BLaER1 (cell line): ENCODE measurements around the gene NID2.
A peak's percentile ranks its signal among the peaks of the same experiment; 100 is the strongest.

ENCODE experiments used
- H3K27ac ChIP-seq: shearing (Covaris generic); formaldehyde crosslinking; 2 replicates; pipeline ENCODE4 v1.8.1; 2022
- H3K27me3 ChIP-seq: shearing (Covaris generic); formaldehyde crosslinking; 2 replicates; pipeline ENCODE4 v1.8.1; 2022
- H3K36me3 ChIP-seq: shearing (Covaris generic); formaldehyde crosslinking; 2 replicates; pipeline ENCODE4 v1.8.1; 2022
- H3K4me1 ChIP-seq: shearing (Covaris generic); formaldehyde crosslinking; 2 replicates; pipeline ENCODE4 v1.8.1; 2022
- H3K4me2 ChIP-seq: shearing (Covaris generic); formaldehyde crosslinking; 2 replicates; pipeline ENCODE4 v1.8.1; 2022
- H3K4me3 ChIP-seq: shearing (Covaris generic); formaldehyde crosslinking; 2 replicates; pipeline ENCODE4 v1.8.1; 2022
- H3K9ac ChIP-seq: shearing (Covaris generic); formaldehyde crosslinking; 2 replicates; pipeline ENCODE4 v1.8.1; 2022
- H3K9me3 ChIP-seq: shearing (Covaris generic); formaldehyde crosslinking; 2 replicates; pipeline ENCODE4 v1.8.1; 2022
- H4K20me1 ChIP-seq: shearing (Covaris generic); formaldehyde crosslinking; 2 replicates; pipeline ENCODE4 v1.8.1; 2022
- Cebpa-rat ChIP-seq: shearing (Covaris generic); IDR thresholded peaks from 2 replicates; pipeline ENCODE4 v1.8.1; 2022

Gene NID2

GRCh38 chr14:51978681-51979085, 90.2 kb downstream of the NID2 start:
- Histone ChIP-seq H3K27me3 (no peaks in the 10 kb centered on the region), H3K4me2 (no peak overlapping the region), H3K9me3 (peaks cover 3% of the 10 kb centered on the region; the same call in 1 of the 2 replicates), H3K36me3 (no peaks in the 10 kb centered on the region), H4K20me1 (no peaks in the 10 kb centered on the region), H3K9ac (no peak overlapping the region), H3K27ac (no peak overlapping the region), H3K4me3 (no peak overlapping the region), H3K4me1 (no peaks in the 10 kb centered on the region)
- TF ChIP-seq Cebpa-rat = no peak

GRCh38 chr14:51977075-51977474, 91.8 kb downstream of the NID2 start:
- Histone ChIP-seq H3K36me3 (no peaks in the 10 kb centered on the region), H4K20me1 (no peaks in the 10 kb centered on the region), H3K4me1 (no peaks in the 10 kb centered on the region), H3K9ac (no peak overlapping the region), H3K27me3 (no peaks in the 10 kb centered on the region), H3K27ac (no peak overlapping the region), H3K4me3 (no peak overlapping the region), H3K4me2 (no peak overlapping the region), H3K9me3 (no peaks in the 10 kb centered on the region)
- no peak for TF ChIP-seq Cebpa-rat

DNA sequence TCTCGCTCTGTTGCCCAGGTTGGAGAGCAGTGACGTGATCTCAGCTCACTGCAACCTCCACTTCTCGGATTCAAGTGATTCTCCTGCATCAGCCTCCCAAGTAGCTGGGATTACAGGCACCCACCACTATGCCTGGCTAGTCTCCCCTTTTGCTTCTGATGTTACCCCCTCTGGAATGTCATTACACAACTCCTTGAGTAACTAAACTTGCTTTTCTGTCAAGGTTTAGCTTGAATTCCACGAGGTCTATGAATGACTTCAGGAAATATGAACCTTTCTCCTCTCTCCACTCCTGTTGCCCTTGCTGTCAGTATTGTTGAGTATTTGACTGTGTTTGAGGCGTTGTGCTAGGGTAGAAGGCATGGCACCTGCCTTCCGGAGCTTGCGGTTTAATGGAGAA, 96.3 kb downstream of the NID2 start:
- peaks cover 13% of the 10 kb centered on the region for H3K4me1 ChIP-seq
- no peak overlapping the region for H3K27ac ChIP-seq
- no peaks in the 10 kb centered on the region for H3K27me3 ChIP-seq
- no peak overlapping the region for H3K4me3 ChIP-seq
- TF ChIP-seq Cebpa-rat = no peak
- no peaks in the 10 kb centered on the region for H3K9me3 ChIP-seq
- no peaks in the 10 kb centered on the region for H4K20me1 ChIP-seq
- H3K4me2 ChIP-seq = no peak overlapping the region
- H3K36me3 ChIP-seq = 0 out of 2 replicates have a peak, but pooled peaks cover 9% of the 10 kb centered on the region
- H3K9ac ChIP-seq = no peak overlapping the region

- no peak for TF ChIP-seq Cebpa-rat
- Histone ChIP-seq H3K27ac (no peak overlapping the region), H3K4me2 (peak overlapping the region; percentile 34; the same call in 1 of the 2 replicates), H3K4me1 (peaks cover 13% of the 10 kb centered on the region), H3K27me3 (no peaks in the 10 kb centered on the region), H3K9me3 (no peaks in the 10 kb centered on the region), H3K36me3 (peaks cover 20% of the 10 kb centered on the region), H3K9ac (no peak overlapping the region), H4K20me1 (no peaks in the 10 kb centered on the region), H3K4me3 (no peak overlapping the region)
These were observed 98.9 kb downstream of the NID2 start for GRCh38 chr14:51969852-51970540.

DNA sequence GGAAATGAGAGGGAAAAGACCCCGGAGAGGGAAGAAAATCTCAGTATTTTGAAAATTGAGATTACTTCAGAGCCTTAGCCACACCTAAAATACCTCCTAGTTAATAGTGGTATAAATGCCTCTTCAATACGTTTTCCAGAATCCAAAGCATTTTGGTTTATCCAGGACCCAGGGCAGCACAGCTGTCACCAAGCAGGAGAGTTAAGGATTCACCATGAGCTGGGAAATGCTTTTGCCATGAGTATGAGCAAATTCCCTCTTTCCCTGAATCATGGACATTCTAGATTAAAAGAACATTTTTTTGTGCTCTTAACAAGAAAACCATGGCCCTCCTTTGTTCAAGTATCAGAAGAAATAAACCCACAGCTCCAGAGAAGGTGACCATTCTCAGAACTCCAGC, 101.3 kb downstream of the NID2 start:
- H4K20me1 ChIP-seq = no peaks in the 10 kb centered on the region
- peaks cover 13% of the 10 kb centered on the region for H3K4me1 ChIP-seq
- no peaks in the 10 kb centered on the region for H3K9me3 ChIP-seq
- peaks cover 29% of the 10 kb centered on the region for H3K36me3 ChIP-seq
- H3K27ac ChIP-seq = no peak overlapping the region
- no peak overlapping the region for H3K9ac ChIP-seq
- no peak overlapping the region for H3K4me3 ChIP-seq
- no peaks in the 10 kb centered on the region for H3K27me3 ChIP-seq
- TF ChIP-seq Cebpa-rat = no peak
- H3K4me2 ChIP-seq = no peak overlapping the region

GRCh38 chr14:51963286-51963685, 105.6 kb downstream of the NID2 start:
- peaks cover 47% of the 10 kb centered on the region for H3K36me3 ChIP-seq
- H3K9me3 ChIP-seq = peaks cover 22% of the 10 kb centered on the region
- no peak overlapping the region for H3K4me3 ChIP-seq
- H3K27me3 ChIP-seq = no peaks in the 10 kb centered on the region
- no peak overlapping the region for H3K4me2 ChIP-seq
- H3K4me1 ChIP-seq = no peaks in the 10 kb centered on the region
- H3K27ac ChIP-seq = no peak overlapping the region
- H3K9ac ChIP-seq = no peak overlapping the region
- no peak for TF ChIP-seq Cebpa-rat
- H4K20me1 ChIP-seq = no peaks in the 10 kb centered on the region

DNA sequence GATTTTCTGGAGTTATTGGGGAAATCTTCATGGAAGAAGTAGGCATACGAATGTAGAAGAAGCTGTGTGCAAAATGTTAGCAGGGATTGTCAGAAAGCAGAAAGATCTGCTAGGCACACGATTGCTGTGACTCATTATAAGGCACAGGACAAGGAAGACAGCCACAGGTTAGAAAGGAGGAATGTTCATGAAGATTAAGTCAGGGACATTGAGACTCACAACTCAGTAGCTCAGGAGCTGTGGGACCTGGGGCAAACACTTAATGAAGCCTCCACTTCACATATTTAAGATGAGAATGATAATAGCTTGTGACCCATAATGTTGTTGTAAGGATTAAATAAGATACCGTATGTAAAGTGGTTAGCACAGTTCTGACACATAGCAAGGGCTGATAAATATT, 106.1 kb downstream of the NID2 start:
- Histone ChIP-seq H3K27me3 (no peaks in the 10 kb centered on the region), H4K20me1 (no peaks in the 10 kb centered on the region), H3K27ac (no peak overlapping the region), H3K4me3 (no peak overlapping the region), H3K4me2 (no peak overlapping the region), H3K9me3 (peaks cover 28% of the 10 kb centered on the region), H3K9ac (no peak overlapping the region), H3K36me3 (peaks cover 52% of the 10 kb centered on the region), H3K4me1 (no peaks in the 10 kb centered on the region)
- no peak for TF ChIP-seq Cebpa-rat

DNA sequence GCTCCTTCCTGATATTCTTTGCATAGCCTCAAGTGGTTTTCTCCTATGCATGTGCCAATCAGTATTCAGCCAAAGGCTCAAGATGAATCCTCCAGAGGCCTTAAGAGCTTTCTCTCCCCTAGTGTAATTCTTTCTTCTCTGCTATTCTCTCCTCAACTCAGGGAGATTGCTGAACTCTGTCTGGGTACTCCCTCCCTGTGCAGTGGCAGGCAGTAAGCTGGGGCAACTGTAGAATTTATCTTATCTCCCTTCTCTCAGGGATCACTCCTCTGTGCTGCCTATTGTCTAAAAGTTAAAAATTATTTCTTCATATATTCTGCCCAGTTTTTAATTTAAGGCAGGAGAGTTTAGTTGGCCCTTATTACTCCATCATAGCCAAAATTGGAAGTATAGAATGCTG, 108.0 kb downstream of the NID2 start:
- no peak overlapping the region for H3K27ac ChIP-seq
- H3K27me3 ChIP-seq = no peaks in the 10 kb centered on the region
- H3K9ac ChIP-seq = no peak overlapping the region
- peaks cover 63% of the 10 kb centered on the region for H3K36me3 ChIP-seq
- no peak overlapping the region for H3K4me2 ChIP-seq
- no peak overlapping the region for H3K4me3 ChIP-seq
- no peaks in the 10 kb centered on the region for H4K20me1 ChIP-seq
- peaks cover 40% of the 10 kb centered on the region for H3K9me3 ChIP-seq
- no peaks in the 10 kb centered on the region for H3K4me1 ChIP-seq
- TF ChIP-seq Cebpa-rat = no peak

DNA sequence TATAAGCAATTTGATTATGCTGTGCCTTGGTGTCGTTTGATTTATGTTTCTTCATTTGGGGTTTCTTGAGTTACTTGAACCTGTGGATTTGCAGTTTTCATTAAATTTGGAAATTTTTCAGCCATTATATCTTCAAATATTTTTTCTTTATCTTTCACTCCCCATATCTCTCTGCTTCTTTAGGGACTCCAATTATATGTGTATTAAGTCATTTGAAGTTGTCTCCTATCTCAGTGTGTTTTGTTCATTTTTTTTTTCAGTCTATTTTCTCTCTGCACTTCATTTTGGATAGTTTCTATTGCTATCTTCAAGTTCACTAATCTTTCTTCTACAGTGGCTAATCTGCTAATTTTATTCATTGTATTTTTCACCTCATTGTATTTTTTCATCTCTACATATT, 108.9 kb downstream of the NID2 start:
- Histone ChIP-seq H4K20me1 (no peaks in the 10 kb centered on the region), H3K9ac (no peak overlapping the region), H3K36me3 (peaks cover 66% of the 10 kb centered on the region), H3K4me2 (no peak overlapping the region), H3K9me3 (peaks cover 40% of the 10 kb centered on the region), H3K27me3 (no peaks in the 10 kb centered on the region), H3K4me3 (no peak overlapping the region), H3K27ac (no peak overlapping the region), H3K4me1 (no peaks in the 10 kb centered on the region)
- no peak for TF ChIP-seq Cebpa-rat

DNA sequence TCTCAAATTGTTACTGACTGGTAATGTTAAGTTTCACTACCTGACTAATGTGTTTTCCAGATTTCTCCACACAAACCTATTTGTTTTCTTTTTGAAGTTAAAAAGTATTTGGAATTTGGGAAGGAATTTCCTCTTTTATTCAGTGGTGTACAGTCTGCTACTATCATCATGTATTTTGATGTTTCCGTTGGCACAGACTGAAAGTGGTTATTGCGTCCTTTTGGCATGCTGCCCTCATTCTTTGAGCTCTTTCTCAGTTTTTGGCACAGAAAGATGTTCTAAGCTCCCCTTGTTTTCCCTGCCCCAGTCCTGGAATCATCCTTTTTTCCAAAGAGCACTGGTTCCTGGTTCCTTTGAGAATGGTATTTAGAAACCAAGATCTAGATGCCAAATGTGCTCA, 110.9 kb downstream of the NID2 start:
- H3K36me3 ChIP-seq = peaks cover 78% of the 10 kb centered on the region
- H3K27me3 ChIP-seq = no peaks in the 10 kb centered on the region
- no peak overlapping the region for H3K4me3 ChIP-seq
- no peaks in the 10 kb centered on the region for H4K20me1 ChIP-seq
- no peak overlapping the region for H3K9ac ChIP-seq
- peaks cover 40% of the 10 kb centered on the region for H3K9me3 ChIP-seq
- no peak overlapping the region for H3K4me2 ChIP-seq
- no peak for TF ChIP-seq Cebpa-rat
- H3K27ac ChIP-seq = no peak overlapping the region
- no peaks in the 10 kb centered on the region for H3K4me1 ChIP-seq
